Measurements from ENCODE around the gene PSMB5.

Gene PSMB5

GRCh38 chr14:23034498-23035302 lies at the start of gene PSMB5:
Gene PSMB5 (minus strand): TSS chr14:23034900. CDS start chr14:23034881, 19 bp downstream.
- peak; percentile 89 for DNase-seq

GRCh38 chr14:23080474-23080873 lies 45.8 kb upstream of the PSMB5 start:
- DNase-seq = no peak

- no peak for DNase-seq
Measured at GRCh38 chr14:23079716-23080115, 45.0 kb upstream of the PSMB5 start.

- no peak for DNase-seq
Measured at GRCh38 chr14:23078692-23079116, 44.0 kb upstream of the PSMB5 start.

GRCh38 chr14:23077962-23078361 lies 43.3 kb upstream of the PSMB5 start:
- no peak for DNase-seq

- DNase-seq = peak; percentile 40
Measured at GRCh38 chr14:23076785-23077408, 42.2 kb upstream of the PSMB5 start.

- no peak for DNase-seq
Measured at GRCh38 chr14:23074906-23075305, 40.2 kb upstream of the PSMB5 start.

GRCh38 chr14:23071921-23072539 lies 37.3 kb upstream of the PSMB5 start:
- DNase-seq = no peak

- peak; percentile 78 for DNase-seq
Measured at GRCh38 chr14:23071244-23071920, 36.7 kb upstream of the PSMB5 start.

GRCh38 chr14:23070262-23071129 lies 35.8 kb upstream of the PSMB5 start:
- no peak for DNase-seq

- DNase-seq = no peak
Measured at GRCh38 chr14:23069413-23069806, 34.7 kb upstream of the PSMB5 start.

GRCh38 chr14:23068789-23069412 lies 34.2 kb upstream of the PSMB5 start:
- peak; percentile 78 for DNase-seq

- DNase-seq = no peak
Measured at GRCh38 chr14:23067847-23068788, 33.4 kb upstream of the PSMB5 start.

- no peak for DNase-seq
Measured at GRCh38 chr14:23066855-23067744, 32.4 kb upstream of the PSMB5 start.

GRCh38 chr14:23066368-23066767 lies 31.7 kb upstream of the PSMB5 start:
- DNase-seq = no peak

- DNase-seq = no peak
Measured at GRCh38 chr14:23063601-23064000, 28.9 kb upstream of the PSMB5 start.

GRCh38 chr14:23062002-23062401 lies 27.3 kb upstream of the PSMB5 start:
- DNase-seq = no peak

- DNase-seq = no peak
Measured at GRCh38 chr14:23060536-23061260, 26.0 kb upstream of the PSMB5 start.

Measured in CD4-positive, alpha-beta T cell treated with Interleukin-6 for 4 hours (primary cell).